ENCODE measurements around the gene RELCH. TPM values are rescaled to one million over a fixed set of nuclear protein-coding genes. Genes with fewer than 3 reads are reported as not detected.

RELCH gene
- total and polyA plus RNA-seq, 2 of the 13 experiments (the other 11 are each of a cell fraction or from before 2014, with no cell fraction given): 5.6 to 31.7 TPM

GRCh38 chr18:62186499-62186773 lies 619 bp upstream of the RELCH start (continued):
- TF ChIP-seq IRF9 (CRISPR knock-in tag; IDR thresholded peaks at IDR 0.05; ENCODE audit: borderline replicate concordance) (no peak), ZNF296 (CRISPR knock-in tag; conservative IDR thresholded peaks at IDR 0.05) (no peak), ZNF260 (CRISPR knock-in tag; IDR thresholded peaks at IDR 0.05; ENCODE audit: borderline replicate concordance, low read depth) (0 out of 2 replicates have a peak, but pooled peaks have one; percentile 13), SMYD3 (CRISPR knock-in tag; IDR thresholded peaks at IDR 0.05) (no peak), KLF13 (CRISPR knock-in tag; IDR thresholded peaks at IDR 0.05) (no peak), ZFP62 (CRISPR knock-in tag; IDR thresholded peaks at IDR 0.05) (no peak), CBX5 (CRISPR knock-in tag; IDR thresholded peaks at IDR 0.05; ENCODE audit: borderline replicate concordance) (no peak), CCDC6 (CRISPR knock-in tag; IDR thresholded peaks at IDR 0.05) (no peak), PAWR (CRISPR knock-in tag; IDR thresholded peaks at IDR 0.05; ENCODE audit: borderline replicate concordance) (no peak), FIP1L1 (IDR thresholded peaks at IDR 0.05; ENCODE audit: borderline replicate concordance, insufficient read depth, low read depth, low read length) (no peak), ZNF782 (CRISPR knock-in tag; IDR thresholded peaks at IDR 0.05; ENCODE audit: borderline replicate concordance) (0 out of 2 replicates have a peak, but pooled peaks have one; percentile 47), ZFY (CRISPR knock-in tag; IDR thresholded peaks at IDR 0.05) (peak; percentile 60; the same call in 1 of the 2 replicates), ZNF720 (CRISPR knock-in tag; IDR thresholded peaks at IDR 0.05) (no peak), ZNF746 (CRISPR knock-in tag; IDR thresholded peaks at IDR 0.05) (peak; percentile 33; the same call in 1 of the 2 replicates), ZMYM4 (CRISPR knock-in tag; IDR thresholded peaks at IDR 0.05) (no peak), ZSCAN12 (CRISPR knock-in tag; IDR thresholded peaks at IDR 0.05) (no peak), ZNF12 (CRISPR knock-in tag; IDR thresholded peaks at IDR 0.05) (0 out of 2 replicates have a peak, but pooled peaks have one; percentile 15), ZNF841 (CRISPR knock-in tag; IDR thresholded peaks at IDR 0.05; ENCODE audit: borderline replicate concordance) (no peak), SNAI1 (CRISPR knock-in tag; IDR thresholded peaks at IDR 0.05; ENCODE audit: borderline replicate concordance) (no peak), SNAPC2 (CRISPR knock-in tag; IDR thresholded peaks at IDR 0.05) (peak; percentile 66; the same call in 1 of the 2 replicates), KLF15 (CRISPR knock-in tag; IDR thresholded peaks at IDR 0.05; ENCODE audit: borderline replicate concordance) (no peak)
- TF ChIP-seq, protein P1, sequence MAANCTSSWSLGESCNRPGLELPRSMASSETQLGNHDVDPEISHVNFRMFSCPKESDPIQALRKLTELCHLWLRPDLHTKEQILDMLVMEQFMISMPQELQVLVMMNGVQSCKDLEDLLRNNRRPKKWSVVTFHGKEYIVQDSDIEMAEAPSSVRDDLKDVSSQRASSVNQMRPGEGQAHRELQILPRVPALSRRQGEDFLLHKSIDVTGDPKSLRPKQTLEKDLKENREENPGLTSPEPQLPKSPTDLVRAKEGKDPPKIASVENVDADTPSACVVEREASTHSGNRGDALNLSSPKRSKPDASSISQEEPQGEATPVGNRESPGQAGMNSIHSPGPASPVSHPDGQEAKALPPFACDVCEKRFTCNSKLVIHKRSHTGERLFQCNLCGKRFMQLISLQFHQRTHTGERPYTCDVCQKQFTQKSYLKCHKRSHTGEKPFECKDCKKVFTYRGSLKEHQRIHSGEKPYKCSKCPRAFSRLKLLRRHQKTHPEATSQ (CRISPR knock-in tag; IDR thresholded peaks at IDR 0.05; ENCODE audit: borderline replicate concordance): no peak
- TF ChIP-seq, protein P2, sequence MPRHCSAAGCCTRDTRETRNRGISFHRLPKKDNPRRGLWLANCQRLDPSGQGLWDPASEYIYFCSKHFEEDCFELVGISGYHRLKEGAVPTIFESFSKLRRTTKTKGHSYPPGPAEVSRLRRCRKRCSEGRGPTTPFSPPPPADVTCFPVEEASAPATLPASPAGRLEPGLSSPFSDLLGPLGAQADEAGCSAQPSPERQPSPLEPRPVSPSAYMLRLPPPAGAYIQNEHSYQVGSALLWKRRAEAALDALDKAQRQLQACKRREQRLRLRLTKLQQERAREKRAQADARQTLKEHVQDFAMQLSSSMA (CRISPR knock-in tag; IDR thresholded peaks at IDR 0.05): no peak
- TF ChIP-seq, protein P3, sequence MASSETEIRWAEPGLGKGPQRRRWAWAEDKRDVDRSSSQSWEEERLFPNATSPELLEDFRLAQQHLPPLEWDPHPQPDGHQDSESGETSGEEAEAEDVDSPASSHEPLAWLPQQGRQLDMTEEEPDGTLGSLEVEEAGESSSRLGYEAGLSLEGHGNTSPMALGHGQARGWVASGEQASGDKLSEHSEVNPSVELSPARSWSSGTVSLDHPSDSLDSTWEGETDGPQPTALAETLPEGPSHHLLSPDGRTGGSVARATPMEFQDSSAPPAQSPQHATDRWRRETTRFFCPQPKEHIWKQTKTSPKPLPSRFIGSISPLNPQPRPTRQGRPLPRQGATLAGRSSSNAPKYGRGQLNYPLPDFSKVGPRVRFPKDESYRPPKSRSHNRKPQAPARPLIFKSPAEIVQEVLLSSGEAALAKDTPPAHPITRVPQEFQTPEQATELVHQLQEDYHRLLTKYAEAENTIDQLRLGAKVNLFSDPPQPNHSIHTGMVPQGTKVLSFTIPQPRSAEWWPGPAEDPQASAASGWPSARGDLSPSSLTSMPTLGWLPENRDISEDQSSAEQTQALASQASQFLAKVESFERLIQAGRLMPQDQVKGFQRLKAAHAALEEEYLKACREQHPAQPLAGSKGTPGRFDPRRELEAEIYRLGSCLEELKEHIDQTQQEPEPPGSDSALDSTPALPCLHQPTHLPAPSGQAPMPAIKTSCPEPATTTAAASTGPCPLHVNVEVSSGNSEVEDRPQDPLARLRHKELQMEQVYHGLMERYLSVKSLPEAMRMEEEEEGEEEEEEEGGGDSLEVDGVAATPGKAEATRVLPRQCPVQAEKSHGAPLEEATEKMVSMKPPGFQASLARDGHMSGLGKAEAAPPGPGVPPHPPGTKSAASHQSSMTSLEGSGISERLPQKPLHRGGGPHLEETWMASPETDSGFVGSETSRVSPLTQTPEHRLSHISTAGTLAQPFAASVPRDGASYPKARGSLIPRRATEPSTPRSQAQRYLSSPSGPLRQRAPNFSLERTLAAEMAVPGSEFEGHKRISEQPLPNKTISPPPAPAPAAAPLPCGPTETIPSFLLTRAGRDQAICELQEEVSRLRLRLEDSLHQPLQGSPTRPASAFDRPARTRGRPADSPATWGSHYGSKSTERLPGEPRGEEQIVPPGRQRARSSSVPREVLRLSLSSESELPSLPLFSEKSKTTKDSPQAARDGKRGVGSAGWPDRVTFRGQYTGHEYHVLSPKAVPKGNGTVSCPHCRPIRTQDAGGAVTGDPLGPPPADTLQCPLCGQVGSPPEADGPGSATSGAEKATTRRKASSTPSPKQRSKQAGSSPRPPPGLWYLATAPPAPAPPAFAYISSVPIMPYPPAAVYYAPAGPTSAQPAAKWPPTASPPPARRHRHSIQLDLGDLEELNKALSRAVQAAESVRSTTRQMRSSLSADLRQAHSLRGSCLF (CRISPR knock-in tag; IDR thresholded peaks at IDR 0.05; ENCODE audit: borderline replicate concordance): no peak
